ENCODE measurements around the gene RBM23. TPM values are rescaled to one million over a fixed set of nuclear protein-coding genes. Genes with fewer than 3 reads are reported as not detected.

Gene RBM23
- total RNA-seq, 3 donors from 2014 or later (not counting 1 experiment from before 2014, with no cell fraction given): 86.4 to 120 (median 108) TPM

DNA sequence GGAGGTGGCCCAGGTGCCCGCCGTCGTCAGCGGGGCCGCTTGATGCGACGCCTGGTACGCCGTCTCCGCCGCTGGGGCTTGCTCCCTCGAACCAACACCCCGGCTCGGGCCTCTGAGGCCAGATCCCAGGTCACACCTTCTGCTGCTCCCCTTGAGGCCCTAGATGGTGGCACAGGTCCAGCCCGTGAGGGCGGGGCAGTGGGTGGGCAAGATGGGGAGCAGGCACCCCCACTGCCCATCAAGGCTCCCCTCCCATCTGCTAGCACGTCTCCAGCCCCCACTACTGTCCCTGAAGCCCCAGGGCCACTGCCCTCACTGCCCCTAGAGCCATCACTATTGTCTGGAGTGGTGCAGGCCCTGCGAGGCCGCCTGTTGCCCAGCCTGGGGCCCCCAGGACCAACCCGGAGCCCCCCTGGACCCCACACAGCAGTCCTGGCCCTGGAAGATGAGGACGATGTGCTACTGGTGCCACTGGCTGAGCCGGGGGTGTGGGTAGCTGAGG, 41.9 kb downstream of the RBM23 start:
- Histone ChIP-seq H3K9me3 (ENCODE audit: control insufficient read depth, insufficient read depth, low read length) (no peaks in the 10 kb centered on the region), H3K27ac (ENCODE audit: low read length) (no peak overlapping the region), H3K27me3 (ENCODE audit: control insufficient read depth, insufficient read depth, low read length) (no peaks in the 10 kb centered on the region), H3K36me3 (ENCODE audit: control insufficient read depth, insufficient read depth, low read length) (peaks cover 52% of the 10 kb centered on the region), H3K4me3 (ENCODE audit: low read length) (no peak overlapping the region), H3K4me1 (ENCODE audit: control insufficient read depth, insufficient read depth, low read length) (peaks cover 9% of the 10 kb centered on the region)
- H3K36me3 Mint-ChIP-seq: no peaks in the 10 kb centered on the region
- 97% methylated on average over 22 of the region's 22 CpGs for whole genome bisulfite sequencing (ENCODE audit: insufficient coverage)
- peak overlapping the region in 1 of 2 donors; percentile 58 for H3K27ac Mint-ChIP-seq
- intact Hi-C loops (cut with micrococcal nuclease): no loop called here
- no peak for ATAC-seq
- H3K4me3 Mint-ChIP-seq: no peak overlapping the region
- H3K27me3 Mint-ChIP-seq (ENCODE audit: low read depth in 2 of 2): no peaks in the 10 kb centered on the region
- no peak for DNase-seq
- no peaks in the 10 kb centered on the region for H3K9me3 Mint-ChIP-seq
- TF ChIP-seq, protein P1, sequence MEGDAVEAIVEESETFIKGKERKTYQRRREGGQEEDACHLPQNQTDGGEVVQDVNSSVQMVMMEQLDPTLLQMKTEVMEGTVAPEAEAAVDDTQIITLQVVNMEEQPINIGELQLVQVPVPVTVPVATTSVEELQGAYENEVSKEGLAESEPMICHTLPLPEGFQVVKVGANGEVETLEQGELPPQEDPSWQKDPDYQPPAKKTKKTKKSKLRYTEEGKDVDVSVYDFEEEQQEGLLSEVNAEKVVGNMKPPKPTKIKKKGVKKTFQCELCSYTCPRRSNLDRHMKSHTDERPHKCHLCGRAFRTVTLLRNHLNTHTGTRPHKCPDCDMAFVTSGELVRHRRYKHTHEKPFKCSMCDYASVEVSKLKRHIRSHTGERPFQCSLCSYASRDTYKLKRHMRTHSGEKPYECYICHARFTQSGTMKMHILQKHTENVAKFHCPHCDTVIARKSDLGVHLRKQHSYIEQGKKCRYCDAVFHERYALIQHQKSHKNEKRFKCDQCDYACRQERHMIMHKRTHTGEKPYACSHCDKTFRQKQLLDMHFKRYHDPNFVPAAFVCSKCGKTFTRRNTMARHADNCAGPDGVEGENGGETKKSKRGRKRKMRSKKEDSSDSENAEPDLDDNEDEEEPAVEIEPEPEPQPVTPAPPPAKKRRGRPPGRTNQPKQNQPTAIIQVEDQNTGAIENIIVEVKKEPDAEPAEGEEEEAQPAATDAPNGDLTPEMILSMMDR (IDR thresholded peaks at IDR 0.05): no peak
- peaks cover 27 to 54% of the 10 kb centered on the region in 2 donors for H3K4me1 Mint-ChIP-seq

DNA sequence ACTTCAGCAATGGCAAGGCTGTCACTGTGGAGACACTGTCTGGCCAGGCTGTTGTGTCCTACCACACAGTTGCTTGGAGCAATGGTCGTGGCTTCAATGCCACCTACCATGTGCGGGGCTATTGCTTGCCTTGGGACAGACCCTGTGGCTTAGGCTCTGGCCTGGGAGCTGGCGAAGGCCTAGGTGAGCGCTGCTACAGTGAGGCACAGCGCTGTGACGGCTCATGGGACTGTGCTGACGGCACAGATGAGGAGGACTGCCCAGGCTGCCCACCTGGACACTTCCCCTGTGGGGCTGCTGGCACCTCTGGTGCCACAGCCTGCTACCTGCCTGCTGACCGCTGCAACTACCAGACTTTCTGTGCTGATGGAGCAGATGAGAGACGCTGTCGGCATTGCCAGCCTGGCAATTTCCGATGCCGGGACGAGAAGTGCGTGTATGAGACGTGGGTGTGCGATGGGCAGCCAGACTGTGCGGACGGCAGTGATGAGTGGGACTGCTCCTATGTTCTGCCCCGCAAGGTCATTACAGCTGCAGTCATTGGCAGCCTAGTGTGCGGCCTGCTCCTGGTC, 43.1 kb downstream of the RBM23 start:
- TF ChIP-seq, protein P1 (IDR thresholded peaks at IDR 0.05): no peak
- Histone ChIP-seq H3K27me3 (ENCODE audit: control insufficient read depth, insufficient read depth, low read length) (no peaks in the 10 kb centered on the region), H3K27ac (ENCODE audit: low read length) (no peak overlapping the region), H3K9me3 (ENCODE audit: control insufficient read depth, insufficient read depth, low read length) (no peaks in the 10 kb centered on the region), H3K36me3 (ENCODE audit: control insufficient read depth, insufficient read depth, low read length) (peaks cover 52% of the 10 kb centered on the region), H3K4me3 (ENCODE audit: low read length) (no peak overlapping the region), H3K4me1 (ENCODE audit: control insufficient read depth, insufficient read depth, low read length) (peaks cover 9% of the 10 kb centered on the region)
- Mint-ChIP-seq H3K4me1 (peaks cover 28 to 55% of the 10 kb centered on the region in 2 donors), H3K4me3 (no peak overlapping the region), H3K27me3 (ENCODE audit: low read depth in 2 of 2) (no peaks in the 10 kb centered on the region), H3K27ac (peak overlapping the region in 1 of 2 donors; percentile 16), H3K36me3 (no peaks in the 10 kb centered on the region), H3K9me3 (no peaks in the 10 kb centered on the region)
- intact Hi-C loops (cut with micrococcal nuclease): no loop called here
- ATAC-seq (no peak), DNase-seq (no peak)
- 98% methylated on average over 20 of the region's 20 CpGs for WGBS (ENCODE audit: insufficient coverage)

DNA sequence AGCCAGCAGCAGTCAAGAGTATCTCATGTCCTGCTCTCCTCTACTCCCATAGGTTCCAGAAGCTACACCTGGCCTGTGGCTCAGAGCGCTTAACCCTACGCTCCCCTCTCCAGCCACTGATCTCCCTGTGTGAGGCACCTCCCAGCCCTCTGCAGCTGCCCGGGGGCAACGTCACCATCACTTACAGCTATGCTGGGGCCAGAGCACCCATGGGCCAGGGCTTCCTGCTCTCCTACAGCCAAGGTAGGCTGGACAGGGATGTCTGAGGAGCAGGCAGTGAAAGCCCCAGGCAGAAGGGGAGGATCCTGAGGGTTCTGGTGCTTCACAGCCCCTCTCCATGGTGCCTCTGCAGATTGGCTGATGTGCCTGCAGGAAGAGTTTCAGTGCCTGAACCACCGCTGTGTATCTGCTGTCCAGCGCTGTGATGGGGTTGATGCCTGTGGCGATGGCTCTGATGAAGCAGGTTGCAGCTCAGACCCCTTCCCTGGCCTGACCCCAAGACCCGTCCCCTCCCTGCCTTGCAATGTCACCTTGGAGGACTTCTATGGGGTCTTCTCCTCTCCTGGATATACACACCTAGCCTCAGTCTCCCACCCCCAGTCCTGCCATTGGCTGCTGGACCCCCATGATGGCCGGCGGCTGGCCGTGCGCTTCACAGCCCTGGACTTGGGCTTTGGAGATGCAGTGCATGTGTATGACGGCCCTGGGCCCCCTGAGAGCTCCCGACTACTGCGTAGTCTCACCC, 43.8 kb downstream of the RBM23 start:
- Histone ChIP-seq H3K4me3 (ENCODE audit: low read length) (no peak overlapping the region), H3K27ac (ENCODE audit: low read length) (no peak overlapping the region), H3K4me1 (ENCODE audit: control insufficient read depth, insufficient read depth, low read length) (peaks cover 14% of the 10 kb centered on the region), H3K27me3 (ENCODE audit: control insufficient read depth, insufficient read depth, low read length) (no peaks in the 10 kb centered on the region), H3K9me3 (ENCODE audit: control insufficient read depth, insufficient read depth, low read length) (no peaks in the 10 kb centered on the region), H3K36me3 (ENCODE audit: control insufficient read depth, insufficient read depth, low read length) (peaks cover 52% of the 10 kb centered on the region)
- ATAC-seq: no peak
- H3K4me1 Mint-ChIP-seq: peaks cover 32 to 59% of the 10 kb centered on the region in 2 donors
- no peak overlapping the region for H3K4me3 Mint-ChIP-seq
- H3K27ac Mint-ChIP-seq: no peak overlapping the region
- intact Hi-C loops (cut with micrococcal nuclease): no loop called here
- DNase-seq: no peak
- H3K27me3 Mint-ChIP-seq (ENCODE audit: low read depth in 2 of 2): no peaks in the 10 kb centered on the region
- no peaks in the 10 kb centered on the region for H3K9me3 Mint-ChIP-seq
- TF ChIP-seq, protein P1 (IDR thresholded peaks at IDR 0.05): no peak
- no peaks in the 10 kb centered on the region for H3K36me3 Mint-ChIP-seq
- 98% methylated on average over 15 of the region's 15 CpGs for WGBS (ENCODE audit: insufficient coverage)

All from natural killer cell (primary cell).